GM23338 (cell line): ENCODE data around the gene CACNB4.

Source experiments
- CREB1 ChIP-seq: fragments of 250-450 bp; sonication (Bioruptor Pico); IDR thresholded peaks from 2 replicates; pipeline ENCODE4 v1.5.0; 2020; ENCODE audit warnings: low read depth, mild to moderate bottlenecking, moderate library complexity
- CTCF ChIP-seq, 2 experiments: fragments of 200-600 bp in 1 of 2; sonication (generic) in 1 of 2; conservative IDR thresholded peaks; 2 replicates each; pipeline versions ENCODE4 v1.5.1 to v1.6.1; 2016 to 2017; ENCODE audit warnings: antibody characterized with exemption in 2 of 2, low read depth in 2 of 2, mild to moderate bottlenecking in 2 of 2, moderate library complexity in 1 of 2
- ETS1 ChIP-seq: IDR thresholded peaks from 2 replicates; pipeline ENCODE4 v1.6.1; 2016; ENCODE audit warnings: antibody characterized with exemption
- EZH2 ChIP-seq: fragments of 200-600 bp; sonication (generic); IDR thresholded peaks from one replicate; pipeline ENCODE4 v1.8.0; 2017; ENCODE audit warnings: antibody characterized with exemption, mild to moderate bottlenecking, low read depth; ENCODE audit not compliant: unreplicated experiment
- EZH2phosphoT487 ChIP-seq: fragments of 200-600 bp; sonication (generic); IDR thresholded peaks from one replicate; pipeline ENCODE4 v1.8.1; 2018; ENCODE audit warnings: antibody characterized with exemption; ENCODE audit not compliant: unreplicated experiment
- NANOG ChIP-seq: IDR thresholded peaks from 2 replicates; pipeline ENCODE4 v1.6.1; 2016; ENCODE audit warnings: antibody characterized with exemption, borderline replicate concordance
- POLR2AphosphoS5 ChIP-seq: IDR thresholded peaks from 2 replicates; pipeline ENCODE4 v1.6.1; 2016; ENCODE audit warnings: antibody characterized with exemption, low read depth
- STAT1 ChIP-seq: IDR thresholded peaks from one replicate; pipeline ENCODE4 v1.6.1; 2016; ENCODE audit warnings: antibody characterized with exemption; ENCODE audit not compliant: unreplicated experiment

GRCh38 chr2:151823651-151824050 lies 275.2 kb downstream of the CACNB4 start:
- TF ChIP-seq CTCF (conservative IDR thresholded peaks at IDR 0.05; ENCODE audit: low read depth in 2 of 2) = no peak
- TF ChIP-seq EZH2 = no peak
- TF ChIP-seq POLR2AphosphoS5 = no peak
- TF ChIP-seq ETS1 = no peak
- no peak for TF ChIP-seq EZH2phosphoT487
- TF ChIP-seq NANOG = no peak
- TF ChIP-seq CREB1 (CRISPR knock-in tag) = no peak
- TF ChIP-seq STAT1 = no peak
